NCI-H446 (cell line): ENCODE measurements around the gene ZNF212.
A peak's percentile ranks its signal among the peaks of the same experiment; 100 is the strongest.
"Not testable (repeated sequence)": the region's sequence is repeated elsewhere in the genome, so short reads cannot be mapped to it uniquely, and the experiment has no call there.

ENCODE experiments used
- DNase-seq, 2 experiments: peaks; one replicate each; lab custom pipeline; 2025; lab: John Stamatoyannopoulos, UW

Gene ZNF212

DNA sequence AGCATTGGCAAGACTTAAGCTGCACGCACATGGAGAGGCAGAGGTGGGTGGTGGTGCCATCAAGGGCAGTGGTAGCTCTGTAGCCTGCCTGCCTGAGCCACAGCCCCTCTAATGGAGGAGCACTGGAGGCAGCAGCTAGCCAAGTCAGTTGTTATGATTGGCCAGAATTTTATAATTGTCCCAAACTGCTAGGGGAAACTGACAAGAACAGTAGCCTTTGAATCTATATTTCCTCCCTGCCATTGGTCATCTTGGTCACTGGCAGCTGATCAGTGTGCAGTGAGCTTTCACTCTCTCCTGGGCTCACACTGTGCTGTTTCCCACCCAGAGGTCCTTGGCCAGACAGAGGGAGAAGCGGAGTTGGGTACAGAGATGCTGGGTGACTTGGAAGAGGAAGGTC lies 12.9 kb downstream of the ZNF212 start:
- DNase-seq, result no peak

- DNase-seq, result no peak
Measured at GRCh38 chr7:149253665-149254064, 14.2 kb downstream of the ZNF212 start.

DNA sequence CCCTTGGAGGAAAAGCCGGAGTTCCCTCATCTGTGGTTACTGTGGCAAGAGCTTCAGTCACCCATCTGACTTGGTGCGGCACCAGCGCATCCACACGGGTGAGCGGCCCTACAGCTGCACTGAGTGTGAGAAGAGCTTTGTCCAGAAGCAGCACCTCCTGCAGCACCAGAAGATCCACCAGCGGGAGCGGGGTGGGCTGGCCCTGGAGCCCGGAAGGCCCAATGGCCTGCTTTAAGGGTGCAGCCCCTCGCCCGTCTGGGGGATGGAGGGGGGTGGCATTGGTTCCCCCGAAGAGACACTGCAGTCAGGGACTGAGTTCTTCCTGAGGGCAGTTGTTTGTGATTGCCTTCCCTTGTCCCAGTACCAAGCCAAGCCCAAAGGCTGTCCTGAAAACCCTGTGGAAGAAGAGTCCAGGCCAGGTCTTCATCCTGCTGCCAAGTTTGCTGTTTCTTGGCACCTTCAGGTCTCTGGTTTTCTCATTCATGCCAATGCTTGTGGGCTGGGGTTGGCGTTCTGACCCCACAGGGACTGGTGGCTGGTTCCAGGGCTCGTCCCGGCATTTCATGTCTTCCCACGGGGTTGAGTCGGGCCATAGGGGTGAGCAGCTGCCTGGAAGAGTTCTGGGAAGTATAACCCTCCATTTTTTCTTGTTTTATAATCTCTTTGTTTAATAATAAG lies 14.9 kb downstream of the ZNF212 start:
- no peak for DNase-seq

DNA sequence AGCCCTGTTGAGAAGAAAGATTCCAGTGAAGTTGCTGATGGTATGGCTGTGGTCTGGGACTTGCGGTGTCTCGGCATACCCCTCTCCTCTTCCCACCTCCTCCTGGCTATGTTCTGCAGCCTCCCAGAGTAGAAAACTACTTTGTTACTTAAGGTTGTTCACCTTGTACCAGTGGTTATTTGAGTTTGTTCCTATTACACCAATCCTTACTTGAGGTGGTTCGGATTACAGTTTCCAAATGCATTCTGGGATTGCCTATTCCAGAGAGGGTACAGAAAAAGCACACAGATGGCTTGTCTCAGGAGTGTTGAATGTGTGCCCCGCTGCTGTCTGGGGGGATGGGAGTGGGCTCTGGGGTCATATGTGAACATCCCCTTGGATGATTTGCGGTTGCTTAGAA lies 15.7 kb downstream of the ZNF212 start:
- no peak for DNase-seq

- no peak for DNase-seq
Measured at GRCh38 chr7:149256568-149256967, 17.1 kb downstream of the ZNF212 start.

DNA sequence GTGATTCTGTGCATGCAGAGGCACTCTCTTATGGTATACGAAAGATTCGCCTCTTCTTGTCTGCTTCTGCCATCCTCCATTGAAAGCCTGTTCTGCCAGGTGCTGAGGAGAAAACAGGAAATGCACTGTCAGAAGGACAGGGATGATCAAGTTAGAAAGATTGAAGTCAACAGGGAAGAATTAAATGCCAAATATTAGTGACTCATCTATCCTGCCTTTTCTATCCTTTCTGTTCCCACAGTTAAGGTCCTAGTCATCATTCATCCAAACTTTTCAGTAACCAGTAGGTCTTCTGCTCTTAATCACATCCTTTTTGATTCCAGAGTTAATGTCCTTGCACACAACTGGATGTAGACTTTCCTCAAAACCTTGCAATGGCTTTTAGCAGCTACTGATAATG lies 17.7 kb downstream of the ZNF212 start:
- DNase-seq, result no peak

GRCh38 chr7:149261316-149261828 lies 21.9 kb downstream of the ZNF212 start:
- DNase-seq, result no peak

GRCh38 chr7:149261829-149262617 lies 22.6 kb downstream of the ZNF212 start, which contains the start of gene ZNF783:
Gene ZNF783, plus strand, starts transcription at chr7:149262196. Its CDS starts 138 bp downstream, at chr7:149262334.
- peak; percentile 48 to 88 for DNase-seq

GRCh38 chr7:149266451-149266850 lies 27.0 kb downstream of the ZNF212 start:
- no peak for DNase-seq

- DNase-seq, result no peak
Measured at GRCh38 chr7:149267733-149268132, 28.3 kb downstream of the ZNF212 start.

DNA sequence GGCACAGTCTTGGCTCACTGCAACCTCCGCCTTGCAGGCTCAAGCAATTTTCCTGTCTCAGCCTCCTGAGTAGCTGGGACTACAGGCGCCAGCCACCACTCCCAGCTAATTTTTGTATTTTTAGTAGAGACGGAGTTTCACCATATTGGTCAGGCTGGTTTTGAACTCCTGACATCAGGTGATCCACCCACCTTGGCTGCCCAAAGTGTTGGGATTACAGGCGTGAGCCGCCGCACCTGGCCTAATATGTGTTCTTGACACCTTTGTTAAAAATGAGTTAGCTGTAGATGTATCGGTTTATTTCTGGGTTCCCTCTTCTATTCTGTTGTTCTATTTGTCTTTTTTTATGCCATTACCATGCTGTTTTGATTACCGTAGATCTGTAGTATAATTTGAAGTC lies 35.0 kb downstream of the ZNF212 start:
- DNase-seq, result not testable (repeated sequence)

GRCh38 chr7:149277871-149278270 lies 38.4 kb downstream of the ZNF212 start:
- no peak for DNase-seq

DNA sequence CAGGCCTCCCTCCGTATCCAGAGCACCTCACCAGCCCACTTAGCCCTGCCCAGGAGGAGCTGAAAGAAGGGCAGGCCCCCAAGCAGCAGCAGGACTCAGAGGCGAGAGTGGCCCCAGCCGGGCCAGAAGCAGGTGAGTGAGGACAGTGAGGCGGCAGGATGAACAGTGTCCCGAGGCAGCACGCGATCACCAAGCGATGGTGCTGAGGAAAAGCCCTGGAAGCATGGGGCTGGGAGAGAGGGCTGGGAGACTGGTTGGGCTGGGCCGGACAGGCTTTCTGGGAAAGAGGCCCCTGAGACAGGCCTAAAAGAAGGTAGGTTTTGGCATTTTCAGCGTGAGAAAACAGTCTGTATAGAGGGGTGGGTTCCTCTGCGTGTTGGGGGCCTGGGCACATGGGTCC lies 38.9 kb downstream of the ZNF212 start:
- DNase-seq, result no peak

GRCh38 chr7:149279111-149279743 lies 39.8 kb downstream of the ZNF212 start:
- no peak for DNase-seq

DNA sequence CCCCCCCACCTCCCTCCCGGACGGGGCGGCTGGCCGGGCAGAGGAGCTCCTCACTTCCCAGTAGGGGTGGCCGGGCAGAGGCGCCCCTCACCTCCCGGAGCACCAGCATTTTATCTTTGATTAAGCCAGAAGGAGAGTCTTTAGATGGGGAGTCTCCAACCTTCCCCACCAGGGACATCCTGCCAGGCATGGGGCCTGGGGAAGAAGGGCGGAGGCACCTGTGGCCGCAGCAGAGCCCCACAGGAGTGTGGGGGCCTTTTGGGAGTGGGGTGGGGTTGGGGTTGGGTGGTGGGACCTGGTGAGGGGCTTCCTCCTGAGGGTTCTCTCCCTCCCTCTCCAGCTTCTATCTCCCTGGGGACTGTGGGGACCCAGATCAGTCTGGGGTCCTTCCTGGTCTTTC lies 40.7 kb downstream of the ZNF212 start:
- DNase-seq, result no peak

- DNase-seq, result no peak
Measured at GRCh38 chr7:149280661-149281507, 41.4 kb downstream of the ZNF212 start.

DNA sequence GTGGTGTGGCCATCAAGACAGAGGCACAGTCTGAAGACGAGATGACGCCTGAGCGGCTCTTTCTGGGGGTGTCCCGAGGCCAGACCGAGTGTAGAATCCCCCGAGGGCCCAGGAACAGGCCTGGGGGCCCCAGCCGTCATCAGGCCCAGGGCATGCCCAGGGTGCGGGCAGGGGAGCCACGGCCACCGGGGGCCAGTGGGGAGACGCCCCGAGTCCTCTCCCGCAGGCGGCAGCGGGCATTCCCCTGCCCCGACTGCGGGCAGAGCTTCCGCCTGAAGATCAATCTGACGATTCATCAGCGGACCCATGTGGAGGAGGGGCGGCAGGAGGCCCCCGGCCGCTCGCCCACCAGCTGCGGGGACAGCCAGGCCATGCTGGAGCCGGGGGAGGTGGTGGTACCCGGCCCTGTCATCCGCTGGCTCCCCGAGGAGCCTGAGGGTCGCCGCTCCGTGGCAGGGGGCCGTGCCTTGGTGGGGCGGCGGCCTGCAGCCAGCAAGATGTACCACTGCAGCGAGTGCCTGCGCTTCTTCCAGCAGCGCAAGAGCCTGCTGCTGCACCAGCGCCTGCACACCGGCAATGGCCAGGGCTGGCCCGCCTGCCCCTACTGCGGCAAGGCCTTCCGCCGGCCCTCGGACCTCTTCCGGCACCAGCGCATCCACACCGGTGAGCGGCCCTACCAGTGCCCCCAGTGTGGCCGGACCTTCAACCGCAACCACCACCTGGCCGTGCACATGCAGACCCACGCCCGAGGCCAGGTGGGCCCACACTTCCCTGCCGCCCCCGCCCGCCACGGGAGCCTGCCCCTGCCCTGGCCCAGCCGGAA lies 42.3 kb downstream of the ZNF212 start:
- DNase-seq, result no peak

GRCh38 chr7:149282331-149282655 lies 42.8 kb downstream of the ZNF212 start:
- no peak for DNase-seq

DNA sequence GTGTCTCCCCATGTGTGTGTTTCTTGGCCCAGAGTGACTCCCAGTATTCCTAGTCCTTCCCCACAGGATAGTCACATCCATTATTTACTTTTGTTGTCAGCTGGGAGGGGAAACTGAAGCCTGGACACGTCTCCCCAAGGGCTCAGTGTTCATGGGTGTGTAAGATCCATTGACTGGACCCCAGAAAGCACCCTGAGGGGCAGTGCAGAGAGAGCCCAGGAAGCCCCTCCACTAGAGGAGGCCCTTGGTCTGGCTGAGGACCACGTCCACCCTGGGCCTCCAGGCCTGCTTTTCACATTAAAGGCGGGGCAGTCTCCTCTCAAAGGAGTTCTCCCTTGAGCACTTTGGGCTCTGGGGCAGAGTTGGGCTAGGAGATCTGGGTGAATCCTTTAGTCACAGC lies 43.9 kb downstream of the ZNF212 start:
- no peak for DNase-seq

DNA sequence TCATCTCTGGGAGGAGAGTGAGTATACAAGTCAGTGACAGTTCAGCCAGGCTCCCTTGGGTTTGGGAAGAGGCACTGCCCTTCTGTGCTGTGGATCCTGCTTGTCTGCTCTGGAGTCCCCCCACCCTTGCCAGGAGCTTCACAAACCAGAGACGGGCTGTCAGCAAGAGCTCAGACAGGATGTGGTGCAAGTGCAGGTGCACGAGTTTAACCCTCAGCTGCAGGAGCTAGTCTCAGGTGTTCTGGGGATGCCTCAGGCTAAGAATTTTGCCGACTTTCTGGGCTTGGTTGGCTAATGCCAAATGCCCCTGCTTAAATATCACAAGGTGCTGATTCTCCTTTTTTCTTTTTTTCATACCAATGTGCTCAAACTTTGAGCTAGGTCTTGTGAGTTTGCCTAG lies 44.9 kb downstream of the ZNF212 start:
- no peak for DNase-seq
